ENCODE measurements around the gene SLC18A2. TPM values are rescaled to one million over a fixed set of nuclear protein-coding genes. Genes with fewer than 3 reads are reported as not detected.

The SLC18A2 gene
- total and polyA plus RNA-seq, 9 of the 15 experiments (the other 6 are each of a cell fraction or from before 2014, with no cell fraction given), result 0.03 to 5.4 (median 0.40) TPM

GRCh38 chr10:117198088-117198487 lies 42.8 kb upstream of the SLC18A2 start:
- H3K36me3 ChIP-seq (ENCODE audit: control insufficient read depth, insufficient read depth, low read length), result no peaks in the 10 kb centered on the region
- no peaks in the 10 kb centered on the region for H3K9me3 ChIP-seq (replicated peaks; ENCODE audit: control insufficient read depth, insufficient read depth, low read depth, low read length)
- H3K27me3 ChIP-seq (ENCODE audit: control insufficient read depth in 2 of 2, insufficient read depth in 2 of 2, low read length in 2 of 2), result peaks cover 0 to 20% of the 10 kb centered on the region in 2 experiments; a peak in 2 of 5 replicates
- H3K27ac ChIP-seq (ENCODE audit: extremely low read depth, low read depth, low read length), result no peak overlapping the region
- TF ChIP-seq SPI1 (IDR thresholded peaks at IDR 0.05; ENCODE audit: borderline replicate concordance, low read depth, low read length) (0 out of 2 replicates have a peak, but pooled peaks have one; percentile 7), HMGN3 (IDR thresholded peaks at IDR 0.05; ENCODE audit: borderline replicate concordance, extremely low read depth, insufficient read length, low read depth, low read length) (no peak), ESRRA (IDR thresholded peaks at IDR 0.05; ENCODE audit: borderline replicate concordance, low read depth) (no peak), NFATC3 (IDR thresholded peaks at IDR 0.05) (no peak), HBP1 (CRISPR knock-in tag; IDR thresholded peaks at IDR 0.05) (no peak)
- TF ChIP-seq, protein P1, sequence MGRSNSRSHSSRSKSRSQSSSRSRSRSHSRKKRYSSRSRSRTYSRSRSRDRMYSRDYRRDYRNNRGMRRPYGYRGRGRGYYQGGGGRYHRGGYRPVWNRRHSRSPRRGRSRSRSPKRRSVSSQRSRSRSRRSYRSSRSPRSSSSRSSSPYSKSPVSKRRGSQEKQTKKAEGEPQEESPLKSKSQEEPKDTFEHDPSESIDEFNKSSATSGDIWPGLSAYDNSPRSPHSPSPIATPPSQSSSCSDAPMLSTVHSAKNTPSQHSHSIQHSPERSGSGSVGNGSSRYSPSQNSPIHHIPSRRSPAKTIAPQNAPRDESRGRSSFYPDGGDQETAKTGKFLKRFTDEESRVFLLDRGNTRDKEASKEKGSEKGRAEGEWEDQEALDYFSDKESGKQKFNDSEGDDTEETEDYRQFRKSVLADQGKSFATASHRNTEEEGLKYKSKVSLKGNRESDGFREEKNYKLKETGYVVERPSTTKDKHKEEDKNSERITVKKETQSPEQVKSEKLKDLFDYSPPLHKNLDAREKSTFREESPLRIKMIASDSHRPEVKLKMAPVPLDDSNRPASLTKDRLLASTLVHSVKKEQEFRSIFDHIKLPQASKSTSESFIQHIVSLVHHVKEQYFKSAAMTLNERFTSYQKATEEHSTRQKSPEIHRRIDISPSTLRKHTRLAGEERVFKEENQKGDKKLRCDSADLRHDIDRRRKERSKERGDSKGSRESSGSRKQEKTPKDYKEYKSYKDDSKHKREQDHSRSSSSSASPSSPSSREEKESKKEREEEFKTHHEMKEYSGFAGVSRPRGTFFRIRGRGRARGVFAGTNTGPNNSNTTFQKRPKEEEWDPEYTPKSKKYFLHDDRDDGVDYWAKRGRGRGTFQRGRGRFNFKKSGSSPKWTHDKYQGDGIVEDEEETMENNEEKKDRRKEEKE (IDR thresholded peaks at IDR 0.05; ENCODE audit: borderline replicate concordance in 1 of 2, control insufficient read depth in 1 of 2, low read depth in 2 of 2, low read length in 1 of 2), result no peak
- TF ChIP-seq, protein P2, sequence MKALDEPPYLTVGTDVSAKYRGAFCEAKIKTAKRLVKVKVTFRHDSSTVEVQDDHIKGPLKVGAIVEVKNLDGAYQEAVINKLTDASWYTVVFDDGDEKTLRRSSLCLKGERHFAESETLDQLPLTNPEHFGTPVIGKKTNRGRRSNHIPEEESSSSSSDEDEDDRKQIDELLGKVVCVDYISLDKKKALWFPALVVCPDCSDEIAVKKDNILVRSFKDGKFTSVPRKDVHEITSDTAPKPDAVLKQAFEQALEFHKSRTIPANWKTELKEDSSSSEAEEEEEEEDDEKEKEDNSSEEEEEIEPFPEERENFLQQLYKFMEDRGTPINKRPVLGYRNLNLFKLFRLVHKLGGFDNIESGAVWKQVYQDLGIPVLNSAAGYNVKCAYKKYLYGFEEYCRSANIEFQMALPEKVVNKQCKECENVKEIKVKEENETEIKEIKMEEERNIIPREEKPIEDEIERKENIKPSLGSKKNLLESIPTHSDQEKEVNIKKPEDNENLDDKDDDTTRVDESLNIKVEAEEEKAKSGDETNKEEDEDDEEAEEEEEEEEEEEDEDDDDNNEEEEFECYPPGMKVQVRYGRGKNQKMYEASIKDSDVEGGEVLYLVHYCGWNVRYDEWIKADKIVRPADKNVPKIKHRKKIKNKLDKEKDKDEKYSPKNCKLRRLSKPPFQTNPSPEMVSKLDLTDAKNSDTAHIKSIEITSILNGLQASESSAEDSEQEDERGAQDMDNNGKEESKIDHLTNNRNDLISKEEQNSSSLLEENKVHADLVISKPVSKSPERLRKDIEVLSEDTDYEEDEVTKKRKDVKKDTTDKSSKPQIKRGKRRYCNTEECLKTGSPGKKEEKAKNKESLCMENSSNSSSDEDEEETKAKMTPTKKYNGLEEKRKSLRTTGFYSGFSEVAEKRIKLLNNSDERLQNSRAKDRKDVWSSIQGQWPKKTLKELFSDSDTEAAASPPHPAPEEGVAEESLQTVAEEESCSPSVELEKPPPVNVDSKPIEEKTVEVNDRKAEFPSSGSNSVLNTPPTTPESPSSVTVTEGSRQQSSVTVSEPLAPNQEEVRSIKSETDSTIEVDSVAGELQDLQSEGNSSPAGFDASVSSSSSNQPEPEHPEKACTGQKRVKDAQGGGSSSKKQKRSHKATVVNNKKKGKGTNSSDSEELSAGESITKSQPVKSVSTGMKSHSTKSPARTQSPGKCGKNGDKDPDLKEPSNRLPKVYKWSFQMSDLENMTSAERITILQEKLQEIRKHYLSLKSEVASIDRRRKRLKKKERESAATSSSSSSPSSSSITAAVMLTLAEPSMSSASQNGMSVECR (CRISPR knock-in tag; IDR thresholded peaks at IDR 0.05), result no peak
- DNase-seq (ENCODE audit: extremely low read depth in 1 of 4, low spot score in 3 of 4), result no peak
- POLR2A ChIA-PET, result no interaction called here
- ATAC-seq, result no peak
- CTCF ChIA-PET (ENCODE audit: low intra/inter-chr PET ratio), result no interaction called here
- no peaks in the 10 kb centered on the region for H3K4me1 ChIP-seq (replicated peaks in 1 of 2; ENCODE audit: control insufficient read depth in 2 of 2, insufficient read depth in 2 of 2, low read length in 2 of 2)
- in situ Hi-C loops (cut with MboI) (no loop called here), intact Hi-C loops (cut with micrococcal nuclease) (no loop called here)
- H3K9me1 ChIP-seq (ENCODE audit: control insufficient read depth, insufficient read depth, low read length), result no peaks in the 10 kb centered on the region
- 0% methylated on average over 2 of the region's 4 CpGs for WGBS (ENCODE audit: insufficient coverage, low coverage, missing lambda C conversion rate)
- H3K9ac ChIP-seq (ENCODE audit: insufficient read depth in 1 of 2, low read depth in 2 of 2, low read length in 2 of 2), result no peak overlapping the region
- no TSS peak for BruUV-seq (replicated peaks)
- H3K4me3 ChIP-seq, result no peak overlapping the region
- H2AFZ ChIP-seq (ENCODE audit: low read depth, low read length), result no peak overlapping the region
- H4K20me1 ChIP-seq (replicated peaks; ENCODE audit: control insufficient read depth, insufficient read depth, low read length), result no peaks in the 10 kb centered on the region
- no peaks in the 10 kb centered on the region for H3K79me2 ChIP-seq (ENCODE audit: control insufficient read depth, insufficient read depth, low read length)
- no peak for FAIRE-seq
- no peak overlapping the region for H3K4me2 ChIP-seq (ENCODE audit: insufficient read depth, low read length)
